AG10803 (cell line): ENCODE measurements around the gene MISP.
A peak's percentile ranks its signal among the peaks of the same experiment; 100 is the strongest.

Source experiments
- DNase-seq: peaks from one replicate; pipeline ENCODE4 v3.0.0; 2010; ENCODE audit warnings: low read depth
- H3K4me3 ChIP-seq: 2 replicates; pipeline ENCODE4 v1.5.1; 2011; ENCODE audit warnings: mild to moderate bottlenecking, low read length, control low read depth
- CTCF ChIP-seq: conservative IDR thresholded peaks from 2 replicates; pipeline ENCODE4 v1.5.1; 2011; ENCODE audit warnings: mild to moderate bottlenecking, low read length, control low read depth, inconsistent platforms

Gene MISP

GRCh38 chr19:749811-750210 lies 1.1 kb upstream of the MISP start:
- DNase-seq, result no peak
- H3K4me3 ChIP-seq, result no peak overlapping the region
- no peak for TF ChIP-seq CTCF

- no peak for TF ChIP-seq CTCF
- DNase-seq, result peak; percentile 81
- no peak overlapping the region for H3K4me3 ChIP-seq
These were observed 809 bp downstream of the MISP start for GRCh38 chr19:751501-752341.

GRCh38 chr19:752652-753517 lies 2.0 kb downstream of the MISP start:
- no peak for TF ChIP-seq CTCF
- peak; percentile 83 for DNase-seq
- H3K4me3 ChIP-seq, result no peak overlapping the region; the same call in 1 of the 2 replicates

GRCh38 chr19:754530-754929 lies 3.6 kb downstream of the MISP start:
- TF ChIP-seq CTCF, result no peak
- no peak for DNase-seq
- no peak overlapping the region for H3K4me3 ChIP-seq

GRCh38 chr19:755063-755462 lies 4.2 kb downstream of the MISP start:
- no peak for TF ChIP-seq CTCF
- no peak for DNase-seq
- H3K4me3 ChIP-seq, result no peak overlapping the region

GRCh38 chr19:756236-756635 lies 5.3 kb downstream of the MISP start:
- no peak overlapping the region for H3K4me3 ChIP-seq
- no peak for TF ChIP-seq CTCF
- peak; percentile 26 for DNase-seq
